SIG-M5 (cell line): ENCODE data around the gene COL9A3.
"Not testable (repeated sequence)": the region's sequence is repeated elsewhere in the genome, so short reads cannot be mapped to it uniquely, and the experiment has no call there.

Experiments
- DNase-seq: peaks from one replicate; lab custom pipeline; 2025; lab: John Stamatoyannopoulos, UW

Gene COL9A3

DNA sequence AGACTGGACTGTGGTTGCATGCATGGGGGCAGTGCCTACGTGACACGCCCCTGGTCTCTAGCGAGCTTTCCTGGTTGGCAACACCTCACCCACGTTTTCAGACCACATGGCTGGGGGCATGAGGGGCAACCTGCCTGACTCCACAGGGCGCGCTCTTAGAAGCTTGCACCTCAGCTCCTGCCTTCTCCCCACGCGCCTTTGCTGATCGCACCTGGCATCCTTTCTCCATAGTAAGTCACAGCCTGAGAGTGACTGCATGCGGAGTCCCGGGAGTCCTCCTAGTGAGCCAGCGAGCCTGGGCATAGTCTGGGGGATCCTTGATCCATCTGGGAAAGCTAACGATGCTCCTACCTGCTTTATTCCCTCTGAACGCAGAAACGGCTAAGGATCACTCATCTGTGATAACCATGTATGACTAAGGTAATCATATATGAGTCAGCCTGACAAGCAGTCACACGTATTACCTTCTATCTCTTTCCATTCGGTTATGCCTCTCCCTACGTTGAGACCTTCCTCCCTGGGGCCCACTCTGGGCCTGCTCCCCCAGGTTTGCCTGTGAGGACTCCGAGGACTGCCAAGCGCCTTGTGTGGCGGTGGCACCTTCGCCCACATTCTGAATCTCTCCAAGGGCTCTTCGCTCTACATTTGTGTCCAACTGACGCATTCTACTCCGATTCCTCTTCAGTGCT is 40.2 kb downstream of the COL9A3 start:
- no peak for DNase-seq

DNA sequence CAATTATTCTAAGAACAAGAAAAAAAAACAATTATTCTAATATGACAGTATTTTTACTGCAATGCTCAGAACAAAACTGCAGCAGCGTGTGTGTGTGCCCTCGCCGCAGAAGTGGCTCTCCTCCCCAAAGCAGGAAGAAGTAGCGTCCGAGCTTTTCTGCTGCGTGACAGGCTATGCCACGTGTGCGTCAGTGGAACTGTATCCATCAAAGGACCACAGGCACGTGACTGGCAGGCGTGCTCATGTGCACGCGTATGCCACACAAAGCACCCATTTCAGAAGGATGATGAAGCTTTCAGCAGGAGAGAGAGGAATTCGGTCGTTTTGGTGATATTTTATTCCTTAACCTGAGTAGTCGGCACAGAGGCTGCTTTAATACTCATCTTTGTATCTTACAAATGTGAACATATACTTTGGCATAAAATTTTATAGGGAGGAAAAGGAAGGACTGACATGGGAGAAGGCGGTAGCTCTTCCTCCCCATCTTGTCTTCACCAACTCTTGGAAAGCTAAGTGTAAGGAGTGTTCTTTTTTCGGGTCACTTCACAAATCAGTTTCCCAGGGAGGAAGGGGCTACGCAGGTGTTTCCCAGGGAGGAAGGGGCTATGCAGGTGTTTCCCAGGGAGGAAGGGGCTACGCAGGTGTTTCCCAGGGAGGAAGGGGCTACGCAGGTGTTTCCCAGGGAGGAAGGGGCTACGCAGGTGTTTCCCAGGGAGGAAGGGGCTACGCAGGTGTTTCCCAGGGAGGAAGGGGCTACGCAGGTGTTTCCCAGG is 41.4 kb downstream of the COL9A3 start:
- no peak for DNase-seq

DNA sequence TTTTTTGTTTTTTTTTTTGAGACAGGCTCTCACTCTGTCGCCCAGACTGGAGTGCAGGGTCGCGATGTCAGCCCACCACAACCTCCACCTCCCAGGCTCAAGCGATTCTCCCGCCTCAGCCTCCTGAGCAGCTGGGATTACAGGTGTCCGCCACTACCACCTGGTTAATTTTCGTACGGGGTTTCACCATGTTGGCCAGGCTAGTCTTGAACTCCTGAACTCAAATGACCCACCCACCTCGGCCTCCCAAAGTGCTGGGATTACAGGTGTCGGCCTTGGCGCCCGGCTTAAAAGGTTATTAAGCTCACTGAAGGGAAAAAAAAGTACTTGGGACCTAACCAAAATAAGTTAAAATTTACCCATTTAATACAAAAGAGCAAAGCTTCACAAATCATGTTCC is 42.9 kb downstream of the COL9A3 start:
- DNase-seq = no peak

DNA sequence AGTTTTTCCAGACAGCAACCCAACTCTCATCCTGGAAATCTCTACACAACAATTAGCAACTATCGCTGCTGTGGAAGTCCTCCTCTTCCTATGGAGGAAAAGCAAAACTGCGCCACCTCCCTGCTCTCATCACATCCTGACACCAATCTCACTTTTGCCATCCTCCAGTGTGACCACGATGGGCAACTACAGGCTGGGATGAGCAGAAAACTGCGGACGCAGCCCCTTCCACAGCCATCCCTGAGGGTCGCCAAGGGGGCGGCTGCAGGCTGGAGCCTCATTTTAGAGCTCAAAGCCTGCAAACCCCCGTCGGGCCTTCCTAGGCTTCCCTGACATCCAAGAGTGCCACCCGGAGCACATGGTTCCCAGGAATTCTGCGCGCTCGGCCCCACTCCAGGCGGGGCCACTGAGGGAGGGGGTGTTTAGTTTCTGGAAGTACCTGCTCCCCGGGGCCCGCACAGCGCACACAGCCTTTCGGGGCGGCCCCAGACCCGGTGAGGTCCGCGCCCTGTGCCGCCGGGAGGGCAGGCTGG is 43.6 kb downstream of the COL9A3 start:
- DNase-seq = no peak

DNA sequence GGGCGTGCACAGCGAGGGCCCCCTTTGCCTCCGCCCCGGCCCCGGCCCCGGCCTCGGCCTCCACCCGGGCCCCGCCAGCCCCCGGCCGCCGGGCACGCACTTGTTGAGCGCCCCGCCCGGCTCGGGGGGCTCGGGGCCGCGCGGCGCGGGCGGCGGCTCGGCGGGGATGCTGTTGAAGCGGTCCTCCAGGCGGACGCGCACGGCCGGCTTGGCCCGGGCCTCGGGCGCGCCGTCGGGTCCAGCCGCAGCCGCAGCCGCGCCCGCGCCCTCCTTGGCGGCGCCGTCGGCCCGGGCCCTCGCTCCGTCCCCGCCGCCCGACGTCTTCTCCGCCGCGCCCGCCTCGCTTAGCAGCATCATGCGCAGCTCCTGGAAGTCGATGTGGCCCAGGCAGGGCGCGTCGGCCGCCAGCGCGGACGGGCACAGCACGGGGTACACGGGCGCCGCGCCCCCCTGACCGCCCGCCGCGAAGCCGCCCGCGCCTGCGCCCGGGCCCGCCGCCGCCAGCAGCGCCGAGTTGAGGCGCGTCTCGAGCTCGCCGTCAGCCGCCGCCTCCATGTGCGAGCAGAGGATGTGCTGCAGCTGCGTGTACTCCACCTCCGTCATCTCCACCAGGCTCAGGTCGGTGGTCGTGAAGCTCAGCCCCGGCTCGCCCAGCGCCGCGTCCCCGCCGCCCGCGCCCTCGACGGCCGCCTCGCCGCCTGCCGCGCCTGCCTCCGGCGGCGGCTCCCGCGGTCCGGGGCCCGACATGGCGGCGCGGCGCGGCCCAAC is 44.3 kb downstream of the COL9A3 start:
- DNase-seq = no peak

DNA sequence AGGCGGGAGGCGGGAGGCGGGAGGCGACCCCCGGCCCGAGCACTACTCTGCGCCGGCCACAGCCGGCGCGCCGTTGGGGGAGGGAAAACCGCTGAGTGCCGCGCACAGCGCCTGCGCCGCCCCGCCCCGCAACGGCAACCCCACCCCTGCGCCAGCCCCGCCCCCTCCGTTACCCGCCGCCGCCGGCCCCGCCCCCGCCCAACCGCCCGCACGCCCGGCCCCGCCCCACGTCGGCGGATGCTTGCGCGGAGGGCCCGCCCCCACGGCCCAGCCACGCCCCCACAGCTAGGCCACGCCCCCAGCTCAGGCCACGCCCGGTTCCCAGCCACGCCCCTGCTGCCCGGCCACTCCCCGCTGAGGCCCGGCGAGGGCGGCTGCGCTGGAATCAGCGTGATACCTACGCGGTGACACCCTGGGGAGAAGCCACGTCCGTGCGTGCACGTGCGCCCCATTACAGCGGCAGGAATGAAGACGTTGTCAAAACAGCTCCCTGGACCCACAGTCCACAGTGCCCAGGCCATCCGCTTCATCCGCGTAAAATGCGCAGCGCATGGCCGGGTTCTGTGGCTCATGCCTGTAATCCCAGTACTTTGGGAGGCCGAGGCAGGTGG is 45.0 kb downstream of the COL9A3 start, which contains the start of gene TCFL5:
Gene TCFL5 (minus strand): TSS at position 97 of the 611 bp plus-strand sequence. CDS start 152 bp downstream, outside the sequence.
- no peak for DNase-seq

DNA sequence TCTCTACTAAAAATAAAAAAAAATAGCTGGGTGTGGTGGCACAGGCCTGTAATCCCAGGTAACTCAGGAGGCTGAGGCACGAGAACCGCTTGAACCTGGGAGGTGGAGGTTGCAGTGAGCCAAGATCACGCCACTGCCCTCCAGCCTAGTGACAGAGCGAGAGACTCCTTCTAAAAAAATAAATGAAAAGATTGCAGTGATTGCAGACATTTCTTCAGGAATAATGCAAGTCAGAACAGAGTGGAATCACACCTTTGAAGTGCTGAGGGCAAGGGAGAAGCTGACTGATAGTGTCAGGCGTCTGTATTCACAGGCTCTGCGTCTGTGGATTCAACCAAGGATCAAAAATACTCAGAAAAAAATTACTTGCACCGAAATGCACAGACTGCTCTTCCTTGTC is 47.4 kb downstream of the COL9A3 start:
- no peak for DNase-seq

DNA sequence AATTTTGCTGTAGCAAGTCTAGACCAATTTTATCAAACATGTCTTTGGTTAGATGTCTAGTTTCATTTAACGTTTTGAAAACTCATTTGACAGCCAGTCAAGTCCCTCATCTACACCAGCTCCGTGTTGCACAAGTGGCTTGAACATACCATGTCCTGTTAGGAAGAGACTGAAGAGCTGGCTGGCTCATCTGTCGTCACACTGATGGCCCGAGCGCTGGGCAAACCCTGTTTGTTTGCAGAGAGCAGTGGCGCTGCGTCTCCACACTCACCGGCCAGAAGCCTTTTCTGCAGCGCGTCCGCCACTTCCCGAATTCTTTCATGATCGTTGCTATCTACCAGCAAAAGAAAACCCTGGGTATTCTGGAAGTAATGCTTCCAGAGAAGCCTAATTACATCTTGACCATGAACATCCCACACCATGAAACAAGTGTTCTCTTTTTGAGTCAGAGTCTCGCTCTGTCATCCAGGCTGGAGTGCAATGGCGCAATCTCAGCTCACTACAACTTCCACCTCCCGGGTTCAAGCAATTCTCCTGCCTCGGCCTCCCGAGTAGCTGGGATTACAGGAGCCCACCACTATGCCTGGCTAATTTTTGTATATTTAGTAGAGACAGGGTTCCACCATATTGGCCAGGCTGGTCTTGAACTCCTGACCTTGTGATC is 55.5 kb downstream of the COL9A3 start:
- no peak for DNase-seq

DNA sequence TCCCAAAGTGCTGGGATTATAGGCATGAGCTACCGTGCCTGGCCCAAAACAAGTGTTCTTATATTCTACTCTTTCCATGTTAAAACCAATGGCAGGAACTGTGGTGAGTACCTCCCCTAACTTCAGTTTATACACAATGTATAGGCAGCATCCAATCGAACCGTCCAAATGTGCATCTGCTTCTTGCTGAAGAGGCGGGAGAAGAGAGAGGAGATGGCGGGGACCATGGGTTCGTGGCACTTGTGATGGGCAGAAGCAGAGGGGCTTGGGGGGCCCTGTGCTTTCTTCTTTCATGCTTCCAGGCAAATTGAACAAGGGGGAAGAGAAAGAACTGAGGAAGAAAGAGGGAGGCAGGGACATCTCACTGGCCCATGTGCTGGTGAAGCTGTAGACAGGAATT is 56.0 kb downstream of the COL9A3 start:
- DNase-seq = no peak

DNA sequence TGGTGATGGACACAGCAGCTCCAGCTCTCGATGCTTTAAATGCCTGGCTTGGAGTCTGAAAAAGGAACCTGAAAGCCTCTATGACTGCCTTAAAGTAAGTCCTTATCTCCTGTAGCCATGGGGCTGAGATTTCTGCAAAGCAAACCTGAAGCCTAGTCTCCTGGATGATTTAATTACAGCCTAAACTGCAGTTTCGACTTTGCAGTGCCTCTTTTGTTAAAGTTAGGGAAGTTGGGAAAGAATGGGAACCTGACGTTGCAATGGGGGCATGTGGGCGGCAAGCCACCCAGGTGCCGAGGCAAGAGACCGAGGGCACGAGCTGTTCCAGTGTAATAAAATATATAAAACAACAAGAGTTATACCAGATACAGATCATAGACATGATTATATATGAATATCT is 56.4 kb downstream of the COL9A3 start:
- DNase-seq = no peak

DNA sequence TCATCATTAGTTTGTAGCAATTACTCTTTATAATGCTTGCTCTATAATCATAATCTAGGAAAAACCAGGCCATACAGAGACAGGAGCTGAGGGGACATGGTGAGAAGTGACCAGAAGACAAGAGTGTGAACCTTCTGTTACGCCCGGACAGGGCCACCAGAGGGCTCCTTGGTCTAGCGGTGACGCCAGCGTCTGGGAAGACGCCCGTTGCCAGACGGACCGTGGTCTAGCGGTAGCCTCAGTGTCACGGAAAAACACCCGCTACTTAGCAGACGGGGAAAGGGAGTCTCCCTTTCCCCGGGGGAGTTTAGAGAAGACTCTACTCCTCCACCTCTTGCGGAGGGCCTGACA is 56.8 kb downstream of the COL9A3 start:
- not testable (repeated sequence) for DNase-seq

DNA sequence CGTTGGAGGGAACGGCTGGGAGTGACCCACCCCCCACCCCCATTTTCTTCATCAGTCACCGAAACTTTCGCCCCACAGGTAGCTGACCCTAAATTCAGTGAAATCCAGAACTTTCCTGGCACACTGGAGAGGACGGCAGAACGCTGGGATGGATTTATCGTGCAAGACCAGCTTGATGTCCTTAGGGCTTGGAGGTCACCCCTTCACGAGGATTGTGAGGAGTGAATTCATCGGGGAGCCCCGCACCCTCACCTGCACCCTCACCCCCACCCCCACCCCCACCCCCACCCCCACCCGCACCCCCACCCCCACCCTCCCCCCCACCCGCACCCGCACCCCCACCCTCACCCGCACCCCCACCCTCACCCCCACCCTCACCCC is 58.1 kb downstream of the COL9A3 start:
- no peak for DNase-seq

DNA sequence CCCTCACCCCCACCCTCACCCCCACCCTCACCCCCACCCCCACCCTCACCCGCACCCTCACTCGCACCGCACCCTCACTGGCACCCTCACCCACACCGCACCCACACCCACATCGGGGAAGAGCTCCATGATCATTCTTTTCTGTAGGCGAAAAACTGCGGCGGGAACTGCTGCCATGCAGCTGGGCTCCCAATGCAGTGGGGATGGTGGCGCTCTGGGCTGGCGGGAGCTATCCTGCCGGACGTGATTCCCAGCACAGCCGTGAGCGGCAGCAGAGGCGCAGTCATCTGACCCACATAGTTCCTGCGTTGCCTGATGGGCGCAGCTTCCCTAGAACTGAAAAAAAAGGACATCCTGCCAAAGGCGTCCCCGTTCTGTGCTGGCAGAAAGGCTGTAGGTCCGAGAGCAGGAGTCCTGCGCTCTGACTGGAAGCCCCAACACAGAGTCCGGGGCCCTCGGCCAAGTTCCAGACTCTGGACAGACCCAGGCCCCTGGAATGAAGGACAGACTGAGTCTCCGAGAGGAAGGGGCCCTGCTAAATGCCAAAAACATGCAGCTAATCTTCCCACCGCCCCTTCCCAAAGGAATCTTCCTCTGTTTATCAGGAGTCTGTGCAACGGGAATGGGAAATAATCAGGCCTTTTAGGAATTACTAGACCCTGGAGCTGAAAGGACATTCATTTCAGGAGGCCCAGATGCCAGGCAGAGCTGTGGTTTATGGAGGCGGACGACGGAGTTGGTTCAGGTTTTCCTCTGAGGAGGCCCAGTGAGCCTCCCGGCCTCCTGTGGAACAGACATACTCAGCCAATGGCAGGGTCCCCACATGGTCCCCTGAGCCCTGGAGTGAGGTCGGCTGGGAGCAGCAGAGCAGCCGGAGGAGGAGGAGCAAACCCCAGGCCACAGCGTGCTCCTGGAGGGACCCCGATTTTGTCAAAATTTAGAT is 58.8 kb downstream of the COL9A3 start:
- DNase-seq = no peak

DNA sequence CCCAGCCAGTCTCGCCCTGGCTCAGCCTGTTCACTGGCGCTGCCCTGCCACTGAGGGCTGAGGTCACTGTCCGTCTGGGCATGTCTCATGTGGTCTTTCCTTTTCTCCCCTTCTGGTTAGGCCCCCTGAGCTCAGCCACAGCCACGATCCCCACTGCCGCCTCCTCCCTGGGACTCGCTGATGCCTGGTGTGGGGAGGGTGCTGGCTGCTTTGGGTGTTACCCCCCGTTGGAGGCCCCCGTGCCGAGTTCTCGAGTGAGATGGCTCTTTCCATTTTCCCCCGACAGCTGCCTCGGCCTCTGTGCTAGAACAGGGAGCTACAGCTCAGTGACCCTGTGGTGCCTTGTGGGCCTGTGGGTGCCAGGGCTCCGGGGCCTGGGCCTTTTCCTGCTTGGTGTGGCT is 59.7 kb downstream of the COL9A3 start:
- DNase-seq = no peak

DNA sequence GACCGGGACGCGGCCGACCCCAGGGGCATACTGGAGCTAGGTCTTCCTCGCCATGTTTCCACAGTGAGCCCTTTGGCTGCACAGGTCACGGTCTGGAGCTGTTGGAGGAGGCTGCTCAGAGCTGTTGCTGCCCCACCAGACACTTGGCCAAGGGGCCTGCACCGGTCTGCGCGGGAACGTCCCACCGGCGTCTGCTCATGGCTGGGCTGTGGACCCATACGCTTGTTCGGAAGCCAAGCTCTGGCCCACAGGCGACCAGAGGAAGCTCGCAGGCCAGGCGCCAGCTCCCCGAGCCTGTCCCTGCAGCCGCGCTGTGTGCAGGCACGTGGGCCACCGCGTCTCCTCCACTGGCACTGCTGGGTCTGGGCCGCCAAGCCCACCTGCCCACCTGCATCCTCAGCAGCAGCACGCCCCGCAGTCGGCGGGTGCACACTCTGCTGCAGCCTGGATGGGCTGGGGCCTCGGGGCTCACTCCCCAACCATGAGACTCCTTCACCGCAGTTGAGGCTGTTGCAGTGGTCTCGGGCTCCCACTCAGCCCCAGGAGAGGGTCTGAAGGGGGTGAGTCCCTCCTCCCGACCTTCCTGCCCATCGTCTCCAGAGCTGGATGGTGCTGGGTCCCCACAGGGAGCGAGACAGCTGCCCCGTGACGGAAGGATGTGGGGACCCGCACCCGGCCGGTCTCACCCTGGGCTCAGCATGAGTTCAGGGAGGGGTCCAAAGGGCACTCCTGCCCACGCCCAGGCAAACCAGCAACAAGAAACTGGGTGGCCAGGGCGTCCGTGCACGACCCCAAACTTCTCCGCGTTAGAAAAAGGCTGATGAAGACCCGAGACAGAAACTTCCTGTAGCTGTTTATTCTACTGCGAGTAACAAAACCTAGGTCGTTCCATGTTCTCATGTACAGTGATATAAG is 60.3 kb downstream of the COL9A3 start:
- no peak for DNase-seq

DNA sequence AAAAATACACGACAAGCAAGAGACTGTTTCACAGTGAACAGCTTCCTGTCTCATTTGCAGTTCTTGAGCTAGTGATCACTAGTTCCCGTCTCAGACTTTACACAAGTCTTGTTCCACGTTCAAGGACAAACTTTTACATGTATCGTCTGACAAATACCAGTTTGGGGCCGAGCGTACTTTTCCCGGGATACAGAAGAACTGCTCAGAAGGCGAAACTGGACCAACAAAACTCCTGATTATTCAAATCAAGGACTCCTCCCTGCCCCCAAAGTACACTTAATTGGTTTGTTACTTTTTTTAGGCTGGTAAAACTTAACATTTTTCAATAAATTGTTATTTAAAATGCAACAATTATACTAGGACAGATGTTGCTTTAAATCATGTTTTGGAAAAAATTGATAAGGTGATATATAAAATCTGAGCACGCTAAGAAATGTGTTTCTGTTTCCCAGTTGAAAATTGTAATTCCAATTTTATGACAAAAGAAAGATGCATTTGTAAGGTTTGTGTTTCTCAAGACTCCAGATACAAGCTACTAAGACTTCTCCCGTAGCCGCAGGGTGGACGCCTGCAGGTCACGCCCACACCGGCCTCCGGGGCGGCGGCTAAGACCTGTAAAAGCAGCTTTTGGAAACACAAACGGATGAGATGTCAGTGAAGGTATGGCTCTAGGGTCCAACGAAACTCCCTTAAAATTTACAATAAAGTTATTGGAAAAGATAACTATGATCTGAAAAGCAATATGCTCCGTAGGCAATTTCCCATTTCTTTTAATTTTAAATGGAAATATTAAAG is 61.6 kb downstream of the COL9A3 start:
- no peak for DNase-seq

DNA sequence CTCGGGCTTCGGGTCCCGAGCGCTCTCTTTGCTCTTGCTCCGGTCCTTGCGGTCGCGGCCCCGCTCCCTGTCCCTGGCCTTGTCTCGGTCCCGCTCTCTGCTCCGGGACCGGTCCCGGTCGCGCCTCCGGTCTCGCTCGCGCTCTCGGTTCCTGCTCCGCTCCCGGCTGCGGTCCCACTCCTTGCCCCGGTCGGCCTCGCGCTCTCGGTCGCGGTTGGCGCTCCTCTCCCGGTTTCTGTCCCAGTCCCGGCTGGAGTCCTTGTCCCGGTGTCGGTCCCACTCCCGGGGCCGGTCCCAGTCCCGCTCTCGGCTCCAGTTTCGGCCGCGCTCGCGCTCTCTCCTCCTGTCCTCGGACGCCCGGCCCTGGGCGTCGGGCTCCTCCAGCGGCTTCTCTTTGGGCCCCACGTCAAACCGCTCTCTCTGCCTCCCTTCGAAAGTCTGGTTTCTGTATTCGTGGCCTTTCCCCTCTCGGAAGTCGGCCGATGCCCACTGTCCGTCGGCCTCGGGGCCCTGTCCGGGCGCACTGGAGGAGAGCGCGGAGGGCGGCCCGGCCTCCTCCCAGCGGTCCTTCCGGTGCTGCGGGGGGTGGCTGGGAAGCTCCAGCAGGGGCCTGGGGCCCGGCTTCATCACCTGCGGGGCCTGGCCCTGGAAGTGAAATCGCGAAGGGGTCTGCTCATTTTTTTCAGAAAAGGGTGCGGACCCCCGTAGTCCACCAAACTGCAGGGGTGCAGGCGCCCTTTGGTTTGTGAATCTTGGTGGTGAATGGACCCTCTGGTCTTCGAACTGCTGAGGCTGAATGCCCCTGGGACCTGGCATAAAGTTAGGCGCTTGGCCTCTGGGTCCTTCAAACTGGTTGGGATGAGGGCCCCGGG is 62.7 kb downstream of the COL9A3 start:
- no peak for DNase-seq
